Measurements from ENCODE around the gene ACTRT2. TPM values are rescaled to one million over a fixed set of nuclear protein-coding genes. Genes with fewer than 3 reads are reported as not detected.

Gene ACTRT2
- total and polyA plus RNA-seq, 2 donors (not counting 3 experiments of a cell fraction or from before 2014, with no cell fraction given) = not detected

- intact Hi-C loops (cut with micrococcal nuclease) = no loop called here
- DNase-seq (ENCODE audit: low read depth, low spot score) (no peak), FAIRE-seq (no peak)
- no TSS peak for BruUV-seq (replicated peaks)
- Histone ChIP-seq H3K4me1 (ENCODE audit: control insufficient read depth, extremely low read depth, insufficient read depth, low read length) (no peaks in the 10 kb centered on the region), H2AFZ (ENCODE audit: low read depth, low read length) (no peak overlapping the region), H3K9ac (replicated peaks; ENCODE audit: extremely low read depth, insufficient read depth, low read length) (no peak overlapping the region), H3K4me2 (ENCODE audit: insufficient read depth, low read length) (no peak overlapping the region), H4K20me1 (replicated peaks; ENCODE audit: control insufficient read depth, extremely low read depth, insufficient read depth, low read length) (no peaks in the 10 kb centered on the region), H3K9me3 (replicated peaks; ENCODE audit: control insufficient read depth, insufficient read depth, low read length) (peaks cover 3% of the 10 kb centered on the region), H3K36me3 (ENCODE audit: control insufficient read depth in 2 of 2, extremely low read depth in 1 of 2, insufficient read depth in 2 of 2, low read length in 2 of 2) (no peaks in the 10 kb centered on the region), H3K79me2 (ENCODE audit: control insufficient read depth, insufficient read depth, low read length) (no peaks in the 10 kb centered on the region), H3K9me1 (replicated peaks; ENCODE audit: control insufficient read depth, extremely low read depth, insufficient read depth, low read length) (no peaks in the 10 kb centered on the region), H3K27me3 (ENCODE audit: control insufficient read depth in 2 of 2, insufficient read depth in 2 of 2, low read length in 2 of 2) (no peaks in the 10 kb centered on the region), H3K27ac (ENCODE audit: insufficient read depth, low read depth, low read length) (no peak overlapping the region), H3K4me3 (replicated peaks in 1 of 3; ENCODE audit: insufficient read depth in 1 of 3, low read depth in 1 of 3, low read length in 3 of 3) (no peak overlapping the region)
- POLR2A ChIA-PET = no interaction called here
- CTCF ChIA-PET = no interaction called here
- dilution Hi-C loops (cut with MboI; ENCODE audit: extremely low pct_ligation_motif_present, low sequenced_read_pairs) = no loop called here
- no peak for TF ChIP-seq JUN (IDR thresholded peaks at IDR 0.05; ENCODE audit: borderline replicate concordance, insufficient read depth, insufficient read length, low read depth)
- no peak for TF ChIP-seq MYC (IDR thresholded peaks at IDR 0.05; ENCODE audit: low read depth, low read length)
- TF ChIP-seq POLR2AphosphoS5 (IDR thresholded peaks at IDR 0.05; ENCODE audit: insufficient read depth, low read depth, low read length) = no peak
- no peak for TF ChIP-seq GATA2 (IDR thresholded peaks at IDR 0.05; ENCODE audit: insufficient read depth, insufficient read length, low read depth, low read length)
Observed at GRCh38 chr1:2981388-2981787, 39.9 kb upstream of the ACTRT2 start.

GRCh38 chr1:2981981-2982614, 39.2 kb upstream of the ACTRT2 start:
- H4K20me1 ChIP-seq (replicated peaks; ENCODE audit: control insufficient read depth, extremely low read depth, insufficient read depth, low read length) = no peaks in the 10 kb centered on the region
- FAIRE-seq (no peak), DNase-seq (ENCODE audit: low read depth, low spot score) (no peak)
- no peak overlapping the region for H3K27ac ChIP-seq (ENCODE audit: insufficient read depth, low read depth, low read length)
- no peak for TF ChIP-seq GATA2 (IDR thresholded peaks at IDR 0.05; ENCODE audit: insufficient read depth, insufficient read length, low read depth, low read length)
- no peak for TF ChIP-seq POLR2AphosphoS5 (IDR thresholded peaks at IDR 0.05; ENCODE audit: insufficient read depth, low read depth, low read length)
- no peak for TF ChIP-seq FOS (IDR thresholded peaks at IDR 0.05; ENCODE audit: borderline replicate concordance, insufficient read depth, low read length)
- no peak for TF ChIP-seq POLR2A (IDR thresholded peaks at IDR 0.05; ENCODE audit: low read depth, low read length)
- TF ChIP-seq CTCF (IDR thresholded peaks at IDR 0.05; ENCODE audit: extremely low read depth in 1 of 2, insufficient read depth in 1 of 2, low read depth in 1 of 2, low read length in 2 of 2) = no peak
- TF ChIP-seq JUN (IDR thresholded peaks at IDR 0.05; ENCODE audit: borderline replicate concordance, insufficient read depth, insufficient read length, low read depth) = no peak
- TF ChIP-seq MAX (IDR thresholded peaks at IDR 0.05; ENCODE audit: insufficient read depth, insufficient read length) = no peak
- TF ChIP-seq EZH2 (IDR thresholded peaks at IDR 0.05; ENCODE audit: borderline replicate concordance, low read depth, low read length, severe bottlenecking) = no peak
- no peak for TF ChIP-seq MYC (IDR thresholded peaks at IDR 0.05; ENCODE audit: low read depth, low read length)
- ChIA-PET CTCF (no interaction called here), POLR2A (no interaction called here)
- H3K9me3 ChIP-seq (replicated peaks; ENCODE audit: control insufficient read depth, insufficient read depth, low read length) = peaks cover 5% of the 10 kb centered on the region
- no peaks in the 10 kb centered on the region for H3K9me1 ChIP-seq (replicated peaks; ENCODE audit: control insufficient read depth, extremely low read depth, insufficient read depth, low read length)
- BruUV-seq (replicated peaks) = no TSS peak
- H3K36me3 ChIP-seq (ENCODE audit: control insufficient read depth in 2 of 2, extremely low read depth in 1 of 2, insufficient read depth in 2 of 2, low read length in 2 of 2) = no peaks in the 10 kb centered on the region
- H3K4me3 ChIP-seq (replicated peaks in 1 of 3; ENCODE audit: insufficient read depth in 1 of 3, low read depth in 1 of 3, low read length in 3 of 3) = no peak overlapping the region
- H3K4me2 ChIP-seq (ENCODE audit: insufficient read depth, low read length) = no peak overlapping the region
- H3K4me1 ChIP-seq (ENCODE audit: control insufficient read depth, extremely low read depth, insufficient read depth, low read length) = no peaks in the 10 kb centered on the region
- no peaks in the 10 kb centered on the region for H3K79me2 ChIP-seq (ENCODE audit: control insufficient read depth, insufficient read depth, low read length)
- H3K9ac ChIP-seq (replicated peaks; ENCODE audit: extremely low read depth, insufficient read depth, low read length) = no peak overlapping the region
- dilution Hi-C loops (cut with MboI; ENCODE audit: extremely low pct_ligation_motif_present, low sequenced_read_pairs) = no loop called here
- H3K27me3 ChIP-seq (ENCODE audit: control insufficient read depth in 2 of 2, insufficient read depth in 2 of 2, low read length in 2 of 2) = no peaks in the 10 kb centered on the region
- intact Hi-C loops (cut with micrococcal nuclease) = no loop called here
- no peak overlapping the region for H2AFZ ChIP-seq (ENCODE audit: low read depth, low read length)

Data from endothelial cell of umbilical vein (primary cell).